Keratinocyte (primary cell): Measurements from ENCODE around the gene C1RL. TPM values are rescaled to one million over a fixed set of nuclear protein-coding genes. Genes with fewer than 3 reads are reported as not detected.

Source experiments
- DNase-seq: peaks from one replicate; pipeline ENCODE4 v3.0.0-alpha.2; 2011; ENCODE audit warnings: low read depth, missing footprints, low spot score
- FAIRE-seq: peaks from 2 replicates; lab custom pipeline; 2011; peaks lifted over from hg19 to GRCh38; lab: Jason Lieb, UNC
- H2AFZ ChIP-seq: 2 replicates; pipeline ENCODE4 v1.6.0; 2012; ENCODE audit warnings: low read length, control low read depth, inconsistent platforms; ENCODE audit not compliant: control insufficient read depth
- H3K27ac ChIP-seq: 2 replicates; pipeline ENCODE4 v1.5.1; 2011; ENCODE audit warnings: low read length; ENCODE audit not compliant: control insufficient read depth, insufficient read depth
- H3K27me3 ChIP-seq: 3 replicates; pipeline ENCODE4 v1.6.0; 2011; ENCODE audit warnings: low read length; ENCODE audit not compliant: control insufficient read depth, insufficient read depth; ENCODE audit errors: extremely low read depth
- H3K36me3 ChIP-seq, 2 experiments: 2 replicates in 1 of 2; 3 replicates in 1 of 2; pipeline ENCODE4 v1.5.1; 2011; ENCODE audit warnings: low read length in 2 of 2, mild to moderate bottlenecking in 1 of 2; ENCODE audit not compliant: control insufficient read depth in 2 of 2, insufficient read depth in 2 of 2; ENCODE audit errors: extremely low read depth in 1 of 2
- H3K4me1 ChIP-seq: 3 replicates; pipeline ENCODE4 v1.5.1; 2011; ENCODE audit warnings: low read length; ENCODE audit not compliant: control insufficient read depth, insufficient read depth; ENCODE audit errors: extremely low read depth
- H3K4me2 ChIP-seq: 3 replicates; pipeline ENCODE4 v1.6.0; 2011; ENCODE audit warnings: low read depth, low read length; ENCODE audit not compliant: control insufficient read depth, insufficient read depth; ENCODE audit errors: extremely low read depth
- H3K4me3 ChIP-seq, 3 experiments: fragments of 200-600 bp in 1 of 3; sonication (generic) in 1 of 3; 2 replicates in 2 of 3; 3 replicates in 1 of 3; pipeline ENCODE4 v1.5.1; 2011 to 2016; ENCODE audit warnings: low read length in 3 of 3, mild to moderate bottlenecking in 3 of 3, control low read depth in 2 of 3, inconsistent platforms in 1 of 3, low read depth in 1 of 3, mixed read lengths in 1 of 3, mixed run types in 1 of 3, moderate library complexity in 1 of 3; ENCODE audit not compliant: control insufficient read depth in 2 of 3, insufficient read depth in 2 of 3; ENCODE audit errors: extremely low read depth in 1 of 3
- H3K79me2 ChIP-seq: 2 replicates; pipeline ENCODE4 v1.6.0; 2012; ENCODE audit warnings: low read length; ENCODE audit not compliant: control insufficient read depth, insufficient read depth
- H3K9ac ChIP-seq: 3 replicates; pipeline ENCODE4 v1.6.0; 2011; ENCODE audit warnings: low read length; ENCODE audit not compliant: control insufficient read depth, insufficient read depth; ENCODE audit errors: extremely low read depth
- H3K9me1 ChIP-seq: 3 replicates; pipeline ENCODE4 v1.6.0; 2011; ENCODE audit warnings: low read length; ENCODE audit not compliant: control insufficient read depth, insufficient read depth; ENCODE audit errors: extremely low read depth
- H3K9me3 ChIP-seq: 2 replicates; pipeline ENCODE4 v1.5.1; 2012; ENCODE audit warnings: low read depth, low read length; ENCODE audit not compliant: control insufficient read depth
- H4K20me1 ChIP-seq: 3 replicates; pipeline ENCODE4 v1.6.0; 2011; ENCODE audit warnings: low read length; ENCODE audit not compliant: control insufficient read depth, insufficient read depth; ENCODE audit errors: extremely low read depth
- CTCF ChIP-seq, 3 experiments: IDR thresholded peaks in 1 of 3; conservative IDR thresholded peaks in 1 of 3; optimal IDR thresholded peaks in 1 of 3; 2 replicates in 2 of 3; 3 replicates in 1 of 3; pipeline versions ENCODE3 to v1.5.1; 2011; ENCODE audit warnings: low read length in 3 of 3, mild to moderate bottlenecking in 3 of 3, moderate library complexity in 2 of 3, control low read depth in 1 of 3, inconsistent platforms in 1 of 3; ENCODE audit not compliant: insufficient read depth in 2 of 3; ENCODE audit errors: extremely low read depth in 1 of 3
- EZH2 ChIP-seq: IDR thresholded peaks from one replicate; pipeline ENCODE4 v1.6.1; 2012; ENCODE audit warnings: inconsistent platforms, mild to moderate bottlenecking, low read length, moderate library complexity
- dilution Hi-C: fragments of 300-500 bp; cut with MboI; formaldehyde crosslinking; loops from one replicate; pipeline ENCODE4 v1.7.0; 2020; ENCODE audit warnings: low sequenced_read_pairs; ENCODE audit not compliant: extremely low pct_ligation_motif_present
- polyA plus RNA-seq, 5 experiments: library from polyadenylated mRNA; depleted of rRNA in 3 of 5; stranded (reverse) in 3 of 5; stranded (forward) in 1 of 5; unstranded in 1 of 5; fragments of >200 nt; gene quantifications; 1 replicate in 1 of 5; 2 replicates in 3 of 5; 3 replicates in 1 of 5; pipeline versions ENCODE4 v1.2.1 to v1.2.3, GENCODE V29; 2011 to 2012; ENCODE audit warnings: missing spikeins in 2 of 5, low read depth in 1 of 5, low replicate concordance in 1 of 5

C1RL gene
- polyA plus RNA-seq, 1 donor (not counting 4 experiments of a cell fraction or from before 2014, with no cell fraction given), result 9.3 TPM

- Histone ChIP-seq H3K4me3 (no peak overlapping the region), H3K27ac (no peak overlapping the region), H3K9me1 (no peaks in the 10 kb centered on the region), H3K79me2 (no peaks in the 10 kb centered on the region), H3K9me3 (no peaks in the 10 kb centered on the region), H3K4me1 (no peaks in the 10 kb centered on the region), H3K27me3 (no peaks in the 10 kb centered on the region), H2AFZ (no peak overlapping the region), H3K4me2 (no peak overlapping the region), H4K20me1 (no peaks in the 10 kb centered on the region), H3K9ac (no peak overlapping the region), H3K36me3 (peaks cover 29 to 30% of the 10 kb centered on the region in 2 experiments)
- dilution Hi-C loops, result no loop called here
- TF ChIP-seq CTCF (optimal IDR thresholded peaks at IDR 0.05 in 1 of 3, IDR thresholded peaks at IDR 0.05 in 1 of 3, conservative IDR thresholded peaks at IDR 0.05 in 1 of 3; ENCODE audit: extremely low read depth in 1 of 3, insufficient read depth in 2 of 3, low read length in 3 of 3), result no peak
- no peak for TF ChIP-seq EZH2
- FAIRE-seq (no peak), DNase-seq (no peak)
Measured at GRCh38 chr12:7117670-7118069, 8.7 kb upstream of the C1RL start.

GRCh38 chr12:7116916-7117315, 7.9 kb upstream of the C1RL start:
- FAIRE-seq, result no peak
- no peaks in the 10 kb centered on the region for H3K4me1 ChIP-seq
- H3K9me3 ChIP-seq, result no peaks in the 10 kb centered on the region
- dilution Hi-C loops, result no loop called here
- H3K9me1 ChIP-seq, result no peaks in the 10 kb centered on the region
- H3K27me3 ChIP-seq, result no peaks in the 10 kb centered on the region
- no peaks in the 10 kb centered on the region for H3K79me2 ChIP-seq
- H3K27ac ChIP-seq, result no peak overlapping the region
- H3K4me2 ChIP-seq, result no peak overlapping the region
- H3K4me3 ChIP-seq, result no peak overlapping the region
- peaks cover 27 to 29% of the 10 kb centered on the region in 2 experiments for H3K36me3 ChIP-seq
- DNase-seq, result no peak
- no peak overlapping the region for H3K9ac ChIP-seq
- no peak for TF ChIP-seq EZH2
- no peak for TF ChIP-seq CTCF (optimal IDR thresholded peaks at IDR 0.05 in 1 of 3, IDR thresholded peaks at IDR 0.05 in 1 of 3, conservative IDR thresholded peaks at IDR 0.05 in 1 of 3; ENCODE audit: extremely low read depth in 1 of 3, insufficient read depth in 2 of 3, low read length in 3 of 3)
- no peaks in the 10 kb centered on the region for H4K20me1 ChIP-seq
- H2AFZ ChIP-seq, result no peak overlapping the region
